Midbrain (tissue), 1 donor: ENCODE data around the gene SYNE1.

Experiments
- DNase-seq: peaks from one replicate; lab custom pipeline; 2025; lab: John Stamatoyannopoulos, UW

SYNE1 gene

GRCh38 chr6:152420696-152421095, 216.5 kb downstream of the SYNE1 start:
- no peak for DNase-seq

- no peak for DNase-seq
Measured at GRCh38 chr6:152418551-152418950, 218.6 kb downstream of the SYNE1 start.

- no peak for DNase-seq
Measured at GRCh38 chr6:152416652-152417051, 220.5 kb downstream of the SYNE1 start.

- DNase-seq, result no peak
Measured at GRCh38 chr6:152404936-152405595, 232.1 kb downstream of the SYNE1 start.

- no peak for DNase-seq
Measured at GRCh38 chr6:152404086-152404857, 232.9 kb downstream of the SYNE1 start.

- DNase-seq, result no peak
Measured at GRCh38 chr6:152402791-152403190, 234.4 kb downstream of the SYNE1 start.

- DNase-seq, result no peak
Measured at GRCh38 chr6:152401978-152402377, 235.2 kb downstream of the SYNE1 start.

- DNase-seq, result no peak
Measured at GRCh38 chr6:152399399-152399798, 237.8 kb downstream of the SYNE1 start.

GRCh38 chr6:152398993-152399392, 238.2 kb downstream of the SYNE1 start:
- DNase-seq, result no peak

- no peak for DNase-seq
Measured at GRCh38 chr6:152398316-152398715, 238.8 kb downstream of the SYNE1 start.

GRCh38 chr6:152394303-152394702, 242.9 kb downstream of the SYNE1 start:
- DNase-seq, result no peak

GRCh38 chr6:152391179-152391880, 245.8 kb downstream of the SYNE1 start:
- no peak for DNase-seq

GRCh38 chr6:152387091-152387490, 250.1 kb downstream of the SYNE1 start:
- DNase-seq, result no peak

GRCh38 chr6:152386131-152386530, 251.0 kb downstream of the SYNE1 start:
- no peak for DNase-seq

GRCh38 chr6:152380993-152381898, 255.9 kb downstream of the SYNE1 start:
- DNase-seq, result peak; percentile 65

GRCh38 chr6:152380351-152380767, 256.8 kb downstream of the SYNE1 start:
- peak; percentile 53 for DNase-seq

GRCh38 chr6:152379423-152379822, 257.7 kb downstream of the SYNE1 start:
- DNase-seq, result no peak

- no peak for DNase-seq
Measured at GRCh38 chr6:152378169-152378568, 259.0 kb downstream of the SYNE1 start.

- no peak for DNase-seq
Measured at GRCh38 chr6:152375197-152375596, 262.0 kb downstream of the SYNE1 start.

- no peak for DNase-seq
Measured at GRCh38 chr6:152372945-152373344, 264.2 kb downstream of the SYNE1 start.

- DNase-seq, result no peak
Measured at GRCh38 chr6:152371775-152372174, 265.4 kb downstream of the SYNE1 start.
